WTC11 (cell line): ENCODE data around the gene NCKAP5. TPM values are rescaled to one million over a fixed set of nuclear protein-coding genes. Genes with fewer than 3 reads are reported as not detected.

Experiments
- ATAC-seq: fragments of 200-7000 bp; cut with Tn5 transposase; 2 replicates; pipeline ENCODE4 v1.10.0; 2021; ENCODE audit warnings: mild to moderate bottlenecking, moderate library complexity
- CTCF ChIA-PET: fragments of 300-600 bp; sonication (Branson Sonifier 250); formaldehyde crosslinking; loops from one replicate; lab custom pipeline; 2021; ENCODE audit warnings: antibody characterized with exemption; lab: Charles Lee
- POLR2A ChIA-PET: fragments of 350-600 bp; sonication (Branson Sonifier 250); formaldehyde crosslinking; loops from one replicate; lab custom pipeline; 2021; ENCODE audit warnings: antibody characterized with exemption; lab: Charles Lee
- DNase-seq: peaks from one replicate; pipeline ENCODE4 v3.0.0; 2021; ENCODE audit warnings: low spot score
- H3K27ac Mint-ChIP-seq: 2 replicates; pipeline ENCODE4 v1.8.0; 2021; ENCODE audit warnings: mixed read lengths
- H3K27me3 Mint-ChIP-seq: 2 replicates; pipeline ENCODE4 v1.8.0; 2021; ENCODE audit warnings: low read depth, mild to moderate bottlenecking, moderate library complexity, mixed read lengths
- H3K36me3 Mint-ChIP-seq: 2 replicates; pipeline ENCODE4 v1.8.0; 2021; ENCODE audit warnings: mixed read lengths
- H3K4me1 Mint-ChIP-seq: 2 replicates; pipeline ENCODE4 v1.8.0; 2022; ENCODE audit warnings: mixed read lengths
- H3K4me3 Mint-ChIP-seq: 2 replicates; pipeline ENCODE4 v1.8.0; 2021; ENCODE audit warnings: mild to moderate bottlenecking, moderate library complexity, mixed read lengths
- H3K9me3 Mint-ChIP-seq: 2 replicates; pipeline ENCODE4 v1.8.0; 2021; ENCODE audit warnings: mixed read lengths
- ELF4 ChIP-seq: sonication (generic); formaldehyde crosslinking; IDR thresholded peaks from 2 replicates; pipeline ENCODE4 v1.8.1; 2022; ENCODE audit warnings: low read depth, mild to moderate bottlenecking, moderate library complexity, missing genetic modification reagents
- ESRRA ChIP-seq: sonication (generic); formaldehyde crosslinking; IDR thresholded peaks from 2 replicates; pipeline ENCODE4 v1.8.1; 2022; ENCODE audit warnings: mild to moderate bottlenecking, missing genetic modification reagents, borderline replicate concordance
- NFATC4 ChIP-seq: fragments of 250-450 bp; sonication (Bioruptor Pico); IDR thresholded peaks from 2 replicates; pipeline ENCODE4 v1.9.0; 2021; ENCODE audit warnings: mild to moderate bottlenecking
- RORB ChIP-seq: fragments of 250-450 bp; sonication (Bioruptor Pico); IDR thresholded peaks from 2 replicates; pipeline ENCODE4 v1.9.0; 2021; ENCODE audit warnings: mild to moderate bottlenecking
- SOX15 ChIP-seq: fragments of 250-450 bp; sonication (Bioruptor Pico); IDR thresholded peaks from 2 replicates; pipeline ENCODE4 v1.9.0; 2021; ENCODE audit warnings: mild to moderate bottlenecking
- SP1 ChIP-seq: sonication (generic); formaldehyde crosslinking; conservative IDR thresholded peaks from 2 replicates; pipeline ENCODE4 v1.8.1; 2022; ENCODE audit warnings: missing genetic modification reagents
- TCF7 ChIP-seq: sonication (generic); formaldehyde crosslinking; IDR thresholded peaks from 2 replicates; pipeline ENCODE4 v1.8.0; 2022; ENCODE audit warnings: mild to moderate bottlenecking, low read depth, missing genetic modification reagents, moderate library complexity
- ZNF263 ChIP-seq: sonication (generic); formaldehyde crosslinking; IDR thresholded peaks from 2 replicates; pipeline ENCODE4 v1.8.1; 2022; ENCODE audit warnings: low read depth, mild to moderate bottlenecking, moderate library complexity, missing genetic modification reagents
- ZNF396 ChIP-seq: fragments of 250-450 bp; sonication (Bioruptor Pico); IDR thresholded peaks from 2 replicates; pipeline ENCODE4 v1.8.0; 2021; ENCODE audit warnings: mild to moderate bottlenecking, moderate library complexity, borderline replicate concordance
- ZNF671 ChIP-seq: fragments of 250-450 bp; sonication (Bioruptor Pico); IDR thresholded peaks from 2 replicates; pipeline ENCODE4 v1.8.0; 2021; ENCODE audit warnings: mild to moderate bottlenecking
- total RNA-seq: library from RNA; stranded (reverse); gene quantifications from 3 replicates; pipeline ENCODE4 v1.2.3, GENCODE V29; 2021
- TF ChIP-seq, protein P1 (sequence below): sonication (generic); formaldehyde crosslinking; IDR thresholded peaks from 2 replicates; pipeline ENCODE4 v1.8.0; 2022; ENCODE audit warnings: mild to moderate bottlenecking, missing genetic modification reagents
- TF ChIP-seq, protein P2 (sequence below): fragments of 250-450 bp; sonication (Bioruptor Pico); IDR thresholded peaks from 2 replicates; pipeline ENCODE4 v1.9.0; 2021; ENCODE audit warnings: mild to moderate bottlenecking, borderline replicate concordance
- TF ChIP-seq, protein P3 (sequence below): sonication (generic); formaldehyde crosslinking; IDR thresholded peaks from 2 replicates; pipeline ENCODE4 v1.8.0; 2022; ENCODE audit warnings: mild to moderate bottlenecking, missing genetic modification reagents
- TF ChIP-seq, protein P4 (sequence below): sonication (generic); formaldehyde crosslinking; IDR thresholded peaks from 2 replicates; pipeline ENCODE4 v1.8.0; 2022; ENCODE audit warnings: mild to moderate bottlenecking, missing genetic modification reagents
- TF ChIP-seq, protein P5 (sequence below): sonication (generic); formaldehyde crosslinking; IDR thresholded peaks from 2 replicates; pipeline ENCODE4 v1.8.1; 2023; ENCODE audit warnings: mild to moderate bottlenecking, missing genetic modification reagents
- TF ChIP-seq, protein P6 (sequence below): sonication (generic); formaldehyde crosslinking; IDR thresholded peaks from 2 replicates; pipeline ENCODE4 v1.8.1; 2023; ENCODE audit warnings: mild to moderate bottlenecking, missing genetic modification reagents, moderate library complexity
- TF ChIP-seq, protein P7 (sequence below): fragments of 200-600 bp; IDR thresholded peaks from 2 replicates; pipeline ENCODE4 v1.8.0; 2022; ENCODE audit warnings: antibody characterized with exemption
- TF ChIP-seq, protein P8 (sequence below): sonication (generic); formaldehyde crosslinking; IDR thresholded peaks from 2 replicates; pipeline ENCODE4 v1.8.1; 2023; ENCODE audit warnings: mild to moderate bottlenecking, missing genetic modification reagents

NCKAP5 gene
- total RNA-seq, 1 experiment from 2014 or later = 0.55 TPM

DNA sequence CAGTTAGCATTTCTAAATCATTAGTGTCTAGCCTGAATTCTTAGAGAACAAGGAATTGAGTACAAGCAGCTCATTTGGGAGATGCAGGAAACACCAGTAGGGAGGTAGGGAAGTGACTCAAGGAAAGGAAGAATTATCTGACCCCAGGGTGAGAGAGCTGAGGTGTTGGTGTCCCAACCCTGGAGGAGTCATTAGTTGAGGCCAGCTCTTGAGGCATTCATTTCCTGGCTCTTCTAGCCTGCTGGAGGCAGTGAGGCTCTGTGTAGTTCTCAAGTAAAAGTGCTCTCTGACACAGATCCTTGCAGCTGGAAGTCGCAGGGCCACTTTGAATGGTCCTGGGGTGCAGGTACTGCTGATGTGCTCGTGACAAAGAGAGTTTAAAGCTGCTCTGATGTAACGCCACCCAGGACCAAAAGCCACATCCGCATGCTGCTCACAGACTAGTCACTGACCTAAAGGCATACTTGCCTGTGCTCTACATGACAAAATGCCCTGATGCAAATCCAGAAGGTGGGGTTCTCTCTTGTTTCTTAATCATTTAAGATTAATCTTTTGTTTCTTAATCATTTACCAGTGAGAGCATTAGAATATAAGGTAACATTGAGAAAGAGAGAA lies 598.8 kb downstream of the NCKAP5 start:
- Mint-ChIP-seq H3K27me3 (no peaks in the 10 kb centered on the region), H3K4me3 (no peak overlapping the region), H3K27ac (no peak overlapping the region), H3K9me3 (peaks cover 4% of the 10 kb centered on the region; the same call in 1 of the 2 replicates), H3K36me3 (no peaks in the 10 kb centered on the region), H3K4me1 (peaks cover 4% of the 10 kb centered on the region; the same call in 1 of the 2 replicates)
- ChIA-PET CTCF (no interaction called here), POLR2A (no interaction called here)
- no peak for DNase-seq
- TF ChIP-seq ZNF263 (CRISPR knock-in tag) (no peak), ZNF396 (CRISPR knock-in tag) (no peak)
- TF ChIP-seq, protein P1, sequence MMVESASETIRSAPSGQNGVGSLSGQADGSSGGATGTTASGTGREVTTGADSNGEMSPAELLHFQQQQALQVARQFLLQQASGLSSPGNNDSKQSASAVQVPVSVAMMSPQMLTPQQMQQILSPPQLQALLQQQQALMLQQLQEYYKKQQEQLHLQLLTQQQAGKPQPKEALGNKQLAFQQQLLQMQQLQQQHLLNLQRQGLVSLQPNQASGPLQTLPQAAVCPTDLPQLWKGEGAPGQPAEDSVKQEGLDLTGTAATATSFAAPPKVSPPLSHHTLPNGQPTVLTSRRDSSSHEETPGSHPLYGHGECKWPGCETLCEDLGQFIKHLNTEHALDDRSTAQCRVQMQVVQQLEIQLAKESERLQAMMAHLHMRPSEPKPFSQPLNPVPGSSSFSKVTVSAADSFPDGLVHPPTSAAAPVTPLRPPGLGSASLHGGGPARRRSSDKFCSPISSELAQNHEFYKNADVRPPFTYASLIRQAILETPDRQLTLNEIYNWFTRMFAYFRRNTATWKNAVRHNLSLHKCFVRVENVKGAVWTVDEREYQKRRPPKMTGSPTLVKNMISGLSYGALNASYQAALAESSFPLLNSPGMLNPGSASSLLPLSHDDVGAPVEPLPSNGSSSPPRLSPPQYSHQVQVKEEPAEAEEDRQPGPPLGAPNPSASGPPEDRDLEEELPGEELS = no peak
- TF ChIP-seq, protein P2, sequence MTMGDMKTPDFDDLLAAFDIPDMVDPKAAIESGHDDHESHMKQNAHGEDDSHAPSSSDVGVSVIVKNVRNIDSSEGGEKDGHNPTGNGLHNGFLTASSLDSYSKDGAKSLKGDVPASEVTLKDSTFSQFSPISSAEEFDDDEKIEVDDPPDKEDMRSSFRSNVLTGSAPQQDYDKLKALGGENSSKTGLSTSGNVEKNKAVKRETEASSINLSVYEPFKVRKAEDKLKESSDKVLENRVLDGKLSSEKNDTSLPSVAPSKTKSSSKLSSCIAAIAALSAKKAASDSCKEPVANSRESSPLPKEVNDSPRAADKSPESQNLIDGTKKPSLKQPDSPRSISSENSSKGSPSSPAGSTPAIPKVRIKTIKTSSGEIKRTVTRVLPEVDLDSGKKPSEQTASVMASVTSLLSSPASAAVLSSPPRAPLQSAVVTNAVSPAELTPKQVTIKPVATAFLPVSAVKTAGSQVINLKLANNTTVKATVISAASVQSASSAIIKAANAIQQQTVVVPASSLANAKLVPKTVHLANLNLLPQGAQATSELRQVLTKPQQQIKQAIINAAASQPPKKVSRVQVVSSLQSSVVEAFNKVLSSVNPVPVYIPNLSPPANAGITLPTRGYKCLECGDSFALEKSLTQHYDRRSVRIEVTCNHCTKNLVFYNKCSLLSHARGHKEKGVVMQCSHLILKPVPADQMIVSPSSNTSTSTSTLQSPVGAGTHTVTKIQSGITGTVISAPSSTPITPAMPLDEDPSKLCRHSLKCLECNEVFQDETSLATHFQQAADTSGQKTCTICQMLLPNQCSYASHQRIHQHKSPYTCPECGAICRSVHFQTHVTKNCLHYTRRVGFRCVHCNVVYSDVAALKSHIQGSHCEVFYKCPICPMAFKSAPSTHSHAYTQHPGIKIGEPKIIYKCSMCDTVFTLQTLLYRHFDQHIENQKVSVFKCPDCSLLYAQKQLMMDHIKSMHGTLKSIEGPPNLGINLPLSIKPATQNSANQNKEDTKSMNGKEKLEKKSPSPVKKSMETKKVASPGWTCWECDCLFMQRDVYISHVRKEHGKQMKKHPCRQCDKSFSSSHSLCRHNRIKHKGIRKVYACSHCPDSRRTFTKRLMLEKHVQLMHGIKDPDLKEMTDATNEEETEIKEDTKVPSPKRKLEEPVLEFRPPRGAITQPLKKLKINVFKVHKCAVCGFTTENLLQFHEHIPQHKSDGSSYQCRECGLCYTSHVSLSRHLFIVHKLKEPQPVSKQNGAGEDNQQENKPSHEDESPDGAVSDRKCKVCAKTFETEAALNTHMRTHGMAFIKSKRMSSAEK (CRISPR knock-in tag) = no peak
- ATAC-seq = no peak

DNA sequence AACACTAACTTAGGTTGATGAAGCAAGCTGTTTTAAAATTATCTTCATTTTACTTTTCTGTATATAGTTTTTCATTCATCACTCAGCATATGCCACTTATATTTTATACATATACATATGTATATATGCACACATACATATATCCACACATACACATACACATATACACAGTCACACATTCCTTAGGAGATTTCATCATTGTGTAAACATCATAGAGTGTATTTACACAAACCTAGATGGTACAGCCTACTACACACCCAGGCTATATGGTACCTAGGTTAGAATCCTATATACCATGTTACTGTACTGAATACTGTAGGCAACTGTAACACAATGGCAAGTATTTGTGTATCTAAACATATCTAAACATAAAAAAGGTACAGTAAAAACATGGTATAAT lies 602.8 kb downstream of the NCKAP5 start:
- peaks cover 4% of the 10 kb centered on the region; the same call in 1 of the 2 replicates for H3K4me1 Mint-ChIP-seq
- H3K4me3 Mint-ChIP-seq = no peak overlapping the region
- no peak for ATAC-seq
- H3K27me3 Mint-ChIP-seq = no peaks in the 10 kb centered on the region
- no peak overlapping the region for H3K27ac Mint-ChIP-seq
- peaks cover 4% of the 10 kb centered on the region; the same call in 1 of the 2 replicates for H3K9me3 Mint-ChIP-seq
- POLR2A ChIA-PET = no interaction called here
- no peak for DNase-seq
- H3K36me3 Mint-ChIP-seq = no peaks in the 10 kb centered on the region
- CTCF ChIA-PET = no interaction called here
- TF ChIP-seq, protein P3, sequence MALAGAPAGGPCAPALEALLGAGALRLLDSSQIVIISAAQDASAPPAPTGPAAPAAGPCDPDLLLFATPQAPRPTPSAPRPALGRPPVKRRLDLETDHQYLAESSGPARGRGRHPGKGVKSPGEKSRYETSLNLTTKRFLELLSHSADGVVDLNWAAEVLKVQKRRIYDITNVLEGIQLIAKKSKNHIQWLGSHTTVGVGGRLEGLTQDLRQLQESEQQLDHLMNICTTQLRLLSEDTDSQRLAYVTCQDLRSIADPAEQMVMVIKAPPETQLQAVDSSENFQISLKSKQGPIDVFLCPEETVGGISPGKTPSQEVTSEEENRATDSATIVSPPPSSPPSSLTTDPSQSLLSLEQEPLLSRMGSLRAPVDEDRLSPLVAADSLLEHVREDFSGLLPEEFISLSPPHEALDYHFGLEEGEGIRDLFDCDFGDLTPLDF (CRISPR knock-in tag) = no peak
- TF ChIP-seq RORB (CRISPR knock-in tag) = no peak
- TF ChIP-seq, all 79 proteins: peak for 0

DNA sequence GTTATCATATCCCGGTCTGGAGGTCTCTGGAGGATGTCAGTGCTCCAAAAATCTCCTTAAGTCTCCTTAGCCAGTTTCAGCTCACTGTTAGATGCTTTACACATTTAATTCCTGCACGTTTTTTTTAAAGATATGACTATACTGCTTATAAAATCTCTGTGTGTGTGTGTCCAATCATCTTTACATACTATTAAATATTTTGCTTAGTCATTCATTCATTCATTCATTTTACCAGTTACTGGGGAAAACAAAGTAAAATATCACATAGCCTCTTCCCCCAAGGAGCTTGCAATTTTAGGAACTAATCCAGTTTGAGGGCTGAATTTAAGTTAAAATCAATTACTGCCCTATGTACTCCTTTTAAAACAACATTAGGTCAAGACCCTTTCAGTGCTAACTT lies 605.1 kb downstream of the NCKAP5 start:
- POLR2A ChIA-PET = no interaction called here
- Mint-ChIP-seq H3K36me3 (no peaks in the 10 kb centered on the region), H3K27ac (no peak overlapping the region), H3K9me3 (peaks cover 4% of the 10 kb centered on the region; the same call in 1 of the 2 replicates), H3K4me1 (no peaks in the 10 kb centered on the region), H3K4me3 (no peak overlapping the region), H3K27me3 (no peaks in the 10 kb centered on the region)
- DNase-seq (no peak), ATAC-seq (no peak)
- CTCF ChIA-PET = no interaction called here
- TF ChIP-seq NFATC4 (CRISPR knock-in tag) (no peak), SP1 (no peak), ESRRA (no peak), ZNF671 (CRISPR knock-in tag) (no peak), SOX15 (CRISPR knock-in tag) (no peak), RORB (CRISPR knock-in tag) (no peak), ELF4 (CRISPR knock-in tag) (no peak), TCF7 (CRISPR knock-in tag) (no peak)
- TF ChIP-seq, protein P4, sequence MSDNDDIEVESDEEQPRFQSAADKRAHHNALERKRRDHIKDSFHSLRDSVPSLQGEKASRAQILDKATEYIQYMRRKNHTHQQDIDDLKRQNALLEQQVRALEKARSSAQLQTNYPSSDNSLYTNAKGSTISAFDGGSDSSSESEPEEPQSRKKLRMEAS (CRISPR knock-in tag) = no peak
- TF ChIP-seq, protein P5, sequence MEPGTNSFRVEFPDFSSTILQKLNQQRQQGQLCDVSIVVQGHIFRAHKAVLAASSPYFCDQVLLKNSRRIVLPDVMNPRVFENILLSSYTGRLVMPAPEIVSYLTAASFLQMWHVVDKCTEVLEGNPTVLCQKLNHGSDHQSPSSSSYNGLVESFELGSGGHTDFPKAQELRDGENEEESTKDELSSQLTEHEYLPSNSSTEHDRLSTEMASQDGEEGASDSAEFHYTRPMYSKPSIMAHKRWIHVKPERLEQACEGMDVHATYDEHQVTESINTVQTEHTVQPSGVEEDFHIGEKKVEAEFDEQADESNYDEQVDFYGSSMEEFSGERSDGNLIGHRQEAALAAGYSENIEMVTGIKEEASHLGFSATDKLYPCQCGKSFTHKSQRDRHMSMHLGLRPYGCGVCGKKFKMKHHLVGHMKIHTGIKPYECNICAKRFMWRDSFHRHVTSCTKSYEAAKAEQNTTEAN (CRISPR knock-in tag) = no peak
- TF ChIP-seq, protein P6, sequence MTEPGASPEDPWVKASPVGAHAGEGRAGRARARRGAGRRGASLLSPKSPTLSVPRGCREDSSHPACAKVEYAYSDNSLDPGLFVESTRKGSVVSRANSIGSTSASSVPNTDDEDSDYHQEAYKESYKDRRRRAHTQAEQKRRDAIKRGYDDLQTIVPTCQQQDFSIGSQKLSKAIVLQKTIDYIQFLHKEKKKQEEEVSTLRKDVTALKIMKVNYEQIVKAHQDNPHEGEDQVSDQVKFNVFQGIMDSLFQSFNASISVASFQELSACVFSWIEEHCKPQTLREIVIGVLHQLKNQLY (CRISPR knock-in tag) = no peak
- TF ChIP-seq, protein P7, sequence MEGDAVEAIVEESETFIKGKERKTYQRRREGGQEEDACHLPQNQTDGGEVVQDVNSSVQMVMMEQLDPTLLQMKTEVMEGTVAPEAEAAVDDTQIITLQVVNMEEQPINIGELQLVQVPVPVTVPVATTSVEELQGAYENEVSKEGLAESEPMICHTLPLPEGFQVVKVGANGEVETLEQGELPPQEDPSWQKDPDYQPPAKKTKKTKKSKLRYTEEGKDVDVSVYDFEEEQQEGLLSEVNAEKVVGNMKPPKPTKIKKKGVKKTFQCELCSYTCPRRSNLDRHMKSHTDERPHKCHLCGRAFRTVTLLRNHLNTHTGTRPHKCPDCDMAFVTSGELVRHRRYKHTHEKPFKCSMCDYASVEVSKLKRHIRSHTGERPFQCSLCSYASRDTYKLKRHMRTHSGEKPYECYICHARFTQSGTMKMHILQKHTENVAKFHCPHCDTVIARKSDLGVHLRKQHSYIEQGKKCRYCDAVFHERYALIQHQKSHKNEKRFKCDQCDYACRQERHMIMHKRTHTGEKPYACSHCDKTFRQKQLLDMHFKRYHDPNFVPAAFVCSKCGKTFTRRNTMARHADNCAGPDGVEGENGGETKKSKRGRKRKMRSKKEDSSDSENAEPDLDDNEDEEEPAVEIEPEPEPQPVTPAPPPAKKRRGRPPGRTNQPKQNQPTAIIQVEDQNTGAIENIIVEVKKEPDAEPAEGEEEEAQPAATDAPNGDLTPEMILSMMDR = no peak
- TF ChIP-seq, protein P8, sequence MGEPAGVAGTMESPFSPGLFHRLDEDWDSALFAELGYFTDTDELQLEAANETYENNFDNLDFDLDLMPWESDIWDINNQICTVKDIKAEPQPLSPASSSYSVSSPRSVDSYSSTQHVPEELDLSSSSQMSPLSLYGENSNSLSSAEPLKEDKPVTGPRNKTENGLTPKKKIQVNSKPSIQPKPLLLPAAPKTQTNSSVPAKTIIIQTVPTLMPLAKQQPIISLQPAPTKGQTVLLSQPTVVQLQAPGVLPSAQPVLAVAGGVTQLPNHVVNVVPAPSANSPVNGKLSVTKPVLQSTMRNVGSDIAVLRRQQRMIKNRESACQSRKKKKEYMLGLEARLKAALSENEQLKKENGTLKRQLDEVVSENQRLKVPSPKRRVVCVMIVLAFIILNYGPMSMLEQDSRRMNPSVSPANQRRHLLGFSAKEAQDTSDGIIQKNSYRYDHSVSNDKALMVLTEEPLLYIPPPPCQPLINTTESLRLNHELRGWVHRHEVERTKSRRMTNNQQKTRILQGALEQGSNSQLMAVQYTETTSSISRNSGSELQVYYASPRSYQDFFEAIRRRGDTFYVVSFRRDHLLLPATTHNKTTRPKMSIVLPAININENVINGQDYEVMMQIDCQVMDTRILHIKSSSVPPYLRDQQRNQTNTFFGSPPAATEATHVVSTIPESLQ (CRISPR knock-in tag) = no peak
